Measurements from ENCODE around the gene GH2. TPM values are rescaled to one million over a fixed set of nuclear protein-coding genes. Genes with fewer than 3 reads are reported as not detected.
A peak's percentile ranks its signal among the peaks of the same experiment; 100 is the strongest.

The GH2 gene
- total RNA-seq, 2 donors from 2014 or later = not detected

GRCh38 chr17:63837962-63838600 is 43.7 kb downstream of the GH2 start:
- Mint-ChIP-seq H3K27ac (peak overlapping the region; percentile 37 to 74), H3K36me3 (peaks cover 25 to 33% of the 10 kb centered on the region in 2 donors), H3K9me3 (no peaks in the 10 kb centered on the region)
- DNase-seq (ENCODE audit: low spot score in 2 of 2) = no peak
- no peak for ATAC-seq

GRCh38 chr17:63837480-63837879 is 44.3 kb downstream of the GH2 start:
- Mint-ChIP-seq H3K9me3 (no peaks in the 10 kb centered on the region), H3K36me3 (peaks cover 25 to 33% of the 10 kb centered on the region in 2 donors), H3K27ac (no peak overlapping the region)
- DNase-seq (ENCODE audit: low spot score in 2 of 2) = no peak
- no peak for ATAC-seq

- Mint-ChIP-seq H3K9me3 (no peaks in the 10 kb centered on the region), H3K27ac (no peak overlapping the region), H3K36me3 (peaks cover 21 to 35% of the 10 kb centered on the region in 2 donors)
- ATAC-seq (no peak), DNase-seq (ENCODE audit: low spot score in 2 of 2) (no peak)
Observed at GRCh38 chr17:63836811-63837210, 44.9 kb downstream of the GH2 start.

- DNase-seq (ENCODE audit: low spot score in 2 of 2) (no peak), ATAC-seq (no peak)
- Mint-ChIP-seq H3K9me3 (no peaks in the 10 kb centered on the region), H3K36me3 (peaks cover 20 to 32% of the 10 kb centered on the region in 2 donors), H3K27ac (peak overlapping the region; percentile 20 to 88)
Observed at GRCh38 chr17:63835167-63835720, 46.5 kb downstream of the GH2 start.

DNA sequence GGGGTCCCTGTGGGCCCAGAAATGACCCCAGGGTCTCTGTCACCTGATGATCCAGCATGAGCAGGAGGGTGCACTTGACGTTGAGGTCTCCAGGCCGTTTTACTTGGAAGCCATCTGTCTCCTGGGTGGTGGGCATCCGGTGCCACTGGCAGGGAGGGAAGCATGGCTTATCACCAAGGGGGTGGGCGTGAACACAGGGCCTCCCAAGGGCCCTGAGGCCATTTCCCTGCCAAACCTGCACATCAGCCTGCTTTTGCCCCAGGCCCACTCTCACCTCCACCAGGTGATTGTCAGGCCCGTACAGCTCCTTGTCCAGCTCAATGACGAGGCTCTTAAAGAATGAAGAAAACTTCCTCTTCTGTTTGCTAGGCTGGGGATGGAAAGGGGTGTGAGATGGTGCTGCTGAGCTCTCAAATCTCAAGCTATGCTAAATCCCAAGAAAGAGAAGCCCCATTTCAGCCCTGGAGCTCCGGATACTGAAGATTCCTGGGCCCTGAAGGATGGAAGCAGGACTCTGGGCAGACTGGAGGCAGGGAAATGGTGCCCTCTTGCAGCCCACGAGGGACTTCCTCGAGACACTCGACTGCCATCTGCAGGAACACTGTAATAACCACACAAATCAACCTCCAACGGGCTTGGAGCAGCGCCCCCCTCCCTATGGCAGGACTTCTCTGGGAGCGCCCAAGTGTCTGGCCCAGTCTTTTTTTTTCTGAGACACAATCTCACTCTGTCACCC is 47.1 kb downstream of the GH2 start:
- Mint-ChIP-seq H3K36me3 (peaks cover 26 to 38% of the 10 kb centered on the region in 2 donors), H3K9me3 (no peaks in the 10 kb centered on the region), H3K27ac (peak overlapping the region; percentile 20 to 88)
- DNase-seq (ENCODE audit: low spot score in 2 of 2) (peak in 1 of 2 donors; percentile 66), ATAC-seq (peak; percentile 73 to 76)

- no peak for DNase-seq (ENCODE audit: low spot score in 2 of 2)
- H3K9me3 Mint-ChIP-seq = no peaks in the 10 kb centered on the region
- H3K27ac Mint-ChIP-seq = peak overlapping the region; percentile 84 to 92
- no peak for ATAC-seq
- H3K36me3 Mint-ChIP-seq = peaks cover 33 to 40% of the 10 kb centered on the region in 2 donors
Observed at GRCh38 chr17:63833741-63834373, 47.9 kb downstream of the GH2 start.

GRCh38 chr17:63833026-63833740 is 48.6 kb downstream of the GH2 start:
- Mint-ChIP-seq H3K27ac (peak overlapping the region in 1 of 2 donors; percentile 84), H3K36me3 (peaks cover 37 to 43% of the 10 kb centered on the region in 2 donors), H3K9me3 (no peaks in the 10 kb centered on the region)
- no peak for ATAC-seq
- DNase-seq (ENCODE audit: low spot score in 2 of 2) = no peak

DNA sequence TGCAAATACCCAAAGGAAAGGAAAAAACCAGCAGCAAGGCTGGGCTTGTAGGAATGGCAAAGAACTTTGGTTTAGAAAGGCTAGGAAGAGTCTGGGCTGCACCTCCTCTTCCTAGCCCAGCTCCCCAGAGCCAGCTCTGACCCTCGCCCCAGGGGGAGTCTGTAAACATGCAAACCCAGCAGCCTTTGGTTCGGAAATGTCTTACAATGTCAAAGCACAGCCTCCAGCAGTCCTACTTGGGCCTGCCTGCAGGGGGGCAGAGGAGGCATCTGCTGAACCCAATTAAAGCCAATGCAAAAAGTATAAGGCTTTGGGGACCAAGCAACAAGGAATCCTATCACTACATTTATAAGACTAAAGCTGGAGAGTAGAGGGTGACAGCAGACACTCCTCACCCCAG is 49.3 kb downstream of the GH2 start:
- DNase-seq (ENCODE audit: low spot score in 2 of 2) (no peak), ATAC-seq (no peak)
- peak overlapping the region; percentile 84 to 89 for H3K27ac Mint-ChIP-seq
- H3K9me3 Mint-ChIP-seq = no peaks in the 10 kb centered on the region
- peaks cover 44 to 50% of the 10 kb centered on the region in 2 donors for H3K36me3 Mint-ChIP-seq

GRCh38 chr17:63832014-63832413 is 49.7 kb downstream of the GH2 start:
- DNase-seq (ENCODE audit: low spot score in 2 of 2) (no peak), ATAC-seq (no peak)
- peaks cover 49 to 55% of the 10 kb centered on the region in 2 donors for H3K36me3 Mint-ChIP-seq
- peak overlapping the region; percentile 84 to 89 for H3K27ac Mint-ChIP-seq
- H3K9me3 Mint-ChIP-seq = no peaks in the 10 kb centered on the region

GRCh38 chr17:63831505-63831904 is 50.2 kb downstream of the GH2 start:
- ATAC-seq = no peak
- H3K27ac Mint-ChIP-seq = peak overlapping the region; percentile 84 to 89

DNA sequence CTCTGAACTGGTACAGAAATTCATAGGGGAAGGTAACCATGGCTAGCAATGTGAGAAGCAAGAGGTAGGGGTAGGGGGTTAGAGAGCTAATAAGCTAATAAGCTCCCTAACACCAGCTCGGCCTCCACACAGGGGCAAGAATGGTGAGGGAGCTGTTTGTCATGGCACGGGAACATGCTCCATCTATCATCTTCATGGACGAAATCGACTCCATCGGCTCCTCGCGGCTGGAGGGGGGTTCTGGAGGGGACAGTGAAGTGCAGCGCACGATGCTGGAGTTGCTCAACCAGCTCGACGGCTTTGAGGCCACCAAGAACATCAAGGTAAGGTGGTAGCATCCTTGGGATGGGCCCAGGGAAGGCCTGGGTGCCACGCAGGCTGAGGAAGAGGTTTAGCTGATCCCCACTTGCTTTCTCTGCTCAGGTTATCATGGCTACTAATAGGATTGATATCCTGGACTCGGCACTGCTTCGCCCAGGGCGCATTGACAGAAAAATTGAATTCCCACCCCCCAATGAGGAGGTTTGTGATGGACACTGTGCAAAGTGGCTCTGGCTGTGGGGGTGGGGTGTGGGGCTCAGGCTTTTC is 50.7 kb downstream of the GH2 start:
- Mint-ChIP-seq H3K9me3 (no peaks in the 10 kb centered on the region), H3K36me3 (peaks cover 59 to 65% of the 10 kb centered on the region in 2 donors), H3K27ac (peak overlapping the region; percentile 84 to 89)
- ATAC-seq (no peak), DNase-seq (ENCODE audit: low spot score in 2 of 2) (no peak)

More at GRCh38 chr17:63831505-63831904, 50.2 kb downstream of the GH2 start:
- H3K9me3 Mint-ChIP-seq = no peaks in the 10 kb centered on the region
- H3K36me3 Mint-ChIP-seq = peaks cover 54 to 60% of the 10 kb centered on the region in 2 donors
- no peak for DNase-seq (ENCODE audit: low spot score in 2 of 2)

DNA sequence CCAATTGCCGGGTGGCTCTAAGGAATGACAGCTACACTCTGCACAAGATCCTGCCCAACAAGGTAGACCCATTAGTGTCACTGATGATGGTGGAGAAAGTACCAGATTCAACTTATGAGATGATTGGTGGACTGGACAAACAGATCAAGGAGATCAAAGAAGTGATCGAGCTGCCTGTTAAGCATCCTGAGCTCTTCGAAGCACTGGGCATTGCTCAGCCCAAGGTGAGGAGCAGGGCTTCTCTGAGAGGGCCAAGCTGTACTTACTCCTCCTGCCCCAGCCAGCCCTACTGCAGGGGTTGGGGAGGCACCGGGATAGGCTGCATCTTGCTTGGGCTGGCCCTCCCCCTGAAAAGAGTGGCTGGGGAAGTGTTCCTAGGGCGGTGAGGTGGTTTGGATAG is 51.5 kb downstream of the GH2 start:
- Mint-ChIP-seq H3K9me3 (no peaks in the 10 kb centered on the region), H3K27ac (peak overlapping the region; percentile 65 to 84), H3K36me3 (peaks cover 66 to 72% of the 10 kb centered on the region in 2 donors)
- ATAC-seq (no peak), DNase-seq (ENCODE audit: low spot score in 2 of 2) (no peak)

Other genes with a start within 250 kb of the GH2 start
- gene LIMD2, start 181.8 kb downstream of the GH2 start, total RNA-seq = 100 to 1,000 TPM in 1 of 2 donors, 10 to 100 TPM in 1; 76.7 to 166 TPM
- gene STRADA, start 140.1 kb downstream of the GH2 start, total RNA-seq = 100 to 1,000 TPM in 1 of 2 donors, 10 to 100 TPM in 1; 68.3 to 112 TPM
- gene CCDC47, start 108.3 kb downstream of the GH2 start, total RNA-seq = 10 to 100 TPM; 53.8 to 75.7 TPM
- 100 to 1,000 TPM; 126 to 130 TPM for gene DDX42, start 107.8 kb downstream of the GH2 start, total RNA-seq
- gene PSMC5, start 54.5 kb downstream of the GH2 start, total RNA-seq = 100 to 1,000 TPM; 129 to 137 TPM
- 10 to 100 TPM; 47.0 to 55.8 TPM for gene FTSJ3, start 54.3 kb downstream of the GH2 start, total RNA-seq
- gene SMARCD2, start 39.3 kb downstream of the GH2 start, total RNA-seq = 100 to 1,000 TPM in 1 of 2 donors, 10 to 100 TPM in 1; 90.3 to 113 TPM
- gene CSH2, start 8.3 kb downstream of the GH2 start, total RNA-seq = 1 to 10 TPM; 2.2 to 2.4 TPM
- gene CSH1, start 14.6 kb upstream of the GH2 start, total RNA-seq = 1 to 10 TPM; 8.3 to 8.9 TPM
- gene CSHL1, start 29.3 kb upstream of the GH2 start, total RNA-seq = under 1 TPM in 1 of 2 donors, not detected in 1; 0.31 TPM
- gene GH1, start 36.9 kb upstream of the GH2 start, total RNA-seq = 1 to 10 TPM in 1 of 2 donors, not detected in 1; 1.0 TPM
- gene CD79B, start 50.4 kb upstream of the GH2 start, total RNA-seq = 10 to 100 TPM; 28.7 to 52.6 TPM
- gene SCN4A, start 91.0 kb upstream of the GH2 start, total RNA-seq = under 1 TPM in 1 of 2 donors, not detected in 1; 0.10 TPM
- 1 to 10 TPM in 1 of 2 donors, under 1 TPM in 1; 0.86 to 1.8 TPM for gene PRR29, start 116.4 kb upstream of the GH2 start, total RNA-seq
- gene ICAM2, start 138.7 kb upstream of the GH2 start, total RNA-seq = 10 to 100 TPM; 21.9 to 45.2 TPM
- 10 to 100 TPM; 23.7 to 24.1 TPM for gene ERN1, start 248.2 kb upstream of the GH2 start, total RNA-seq

Measured in activated naive CD4-positive, alpha-beta T cell treated with anti-CD3 and anti-CD28 coated beads, Interleukin-2, amount 50 U/mL, for 72 hours (primary cell).